ENCODE data around the gene ATF5.

DNA sequence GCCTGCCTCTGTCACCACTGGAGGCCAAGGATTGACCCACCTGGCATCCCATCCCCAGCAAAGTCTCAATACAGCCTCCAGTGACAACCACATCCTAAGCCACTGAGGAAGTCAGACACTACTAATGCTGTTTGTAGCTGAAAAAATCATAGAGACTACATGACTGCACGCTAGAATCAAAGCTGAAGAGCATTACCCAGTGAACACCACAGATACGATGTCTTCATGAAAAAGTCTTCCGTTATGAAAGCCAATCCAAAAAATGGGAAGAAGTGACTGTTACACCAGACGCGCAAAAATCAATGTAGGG, 11.4 kb downstream of the ATF5 start:
- TF ChIP-seq, protein P1, sequence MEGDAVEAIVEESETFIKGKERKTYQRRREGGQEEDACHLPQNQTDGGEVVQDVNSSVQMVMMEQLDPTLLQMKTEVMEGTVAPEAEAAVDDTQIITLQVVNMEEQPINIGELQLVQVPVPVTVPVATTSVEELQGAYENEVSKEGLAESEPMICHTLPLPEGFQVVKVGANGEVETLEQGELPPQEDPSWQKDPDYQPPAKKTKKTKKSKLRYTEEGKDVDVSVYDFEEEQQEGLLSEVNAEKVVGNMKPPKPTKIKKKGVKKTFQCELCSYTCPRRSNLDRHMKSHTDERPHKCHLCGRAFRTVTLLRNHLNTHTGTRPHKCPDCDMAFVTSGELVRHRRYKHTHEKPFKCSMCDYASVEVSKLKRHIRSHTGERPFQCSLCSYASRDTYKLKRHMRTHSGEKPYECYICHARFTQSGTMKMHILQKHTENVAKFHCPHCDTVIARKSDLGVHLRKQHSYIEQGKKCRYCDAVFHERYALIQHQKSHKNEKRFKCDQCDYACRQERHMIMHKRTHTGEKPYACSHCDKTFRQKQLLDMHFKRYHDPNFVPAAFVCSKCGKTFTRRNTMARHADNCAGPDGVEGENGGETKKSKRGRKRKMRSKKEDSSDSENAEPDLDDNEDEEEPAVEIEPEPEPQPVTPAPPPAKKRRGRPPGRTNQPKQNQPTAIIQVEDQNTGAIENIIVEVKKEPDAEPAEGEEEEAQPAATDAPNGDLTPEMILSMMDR (IDR thresholded peaks at IDR 0.05): no peak
- TF ChIP-seq POLR2A (IDR thresholded peaks at IDR 0.05): no peak
